Measurements from ENCODE around the gene SEM1.
"Not testable (repeated sequence)": the region's sequence is repeated elsewhere in the genome, so short reads cannot be mapped to it uniquely, and the experiment has no call there.

The SEM1 gene

DNA sequence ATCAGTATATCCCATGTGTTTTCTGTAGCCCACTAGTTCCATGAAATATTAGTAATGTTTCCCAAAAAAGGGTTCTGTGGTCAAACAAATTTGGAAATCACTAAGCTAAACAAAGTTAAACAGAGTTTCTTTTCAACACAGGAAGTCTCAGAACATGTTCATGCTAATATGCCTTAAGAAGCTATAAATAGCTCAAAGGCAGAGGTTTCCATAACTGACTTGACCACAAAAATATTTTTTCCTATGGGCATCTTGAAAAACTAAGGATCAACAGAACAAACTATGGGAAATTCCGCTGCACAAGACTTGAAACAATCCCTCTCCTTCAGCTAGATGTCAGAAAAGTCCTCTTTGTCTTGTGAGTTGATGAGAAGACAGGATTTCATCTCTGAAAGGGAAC, 59.7 kb downstream of the SEM1 start:
- Histone ChIP-seq H4K20me1 (ENCODE audit: insufficient read depth, low read length) (no peaks in the 10 kb centered on the region), H3K4me3 (ENCODE audit: low read length) (no peak overlapping the region), H2AFZ (ENCODE audit: low read depth, low read length) (no peak overlapping the region), H3K27ac (ENCODE audit: low read length) (no peak overlapping the region), H3K9me3 (ENCODE audit: insufficient read depth, low read length) (no peaks in the 10 kb centered on the region), H3K4me1 (ENCODE audit: low read length) (no peaks in the 10 kb centered on the region), H3K27me3 (ENCODE audit: low read depth, low read length) (no peaks in the 10 kb centered on the region), H3K4me2 (ENCODE audit: low read length) (no peak overlapping the region), H3K79me2 (ENCODE audit: low read length) (no peaks in the 10 kb centered on the region), H3K9ac (ENCODE audit: low read length) (no peak overlapping the region), H3K36me3 (replicated peaks; ENCODE audit: low read depth, low read length) (no peaks in the 10 kb centered on the region)
- no peak for TF ChIP-seq EZH2phosphoT487 (IDR thresholded peaks at IDR 0.05; ENCODE audit: low read depth)
- TF ChIP-seq, protein P1, sequence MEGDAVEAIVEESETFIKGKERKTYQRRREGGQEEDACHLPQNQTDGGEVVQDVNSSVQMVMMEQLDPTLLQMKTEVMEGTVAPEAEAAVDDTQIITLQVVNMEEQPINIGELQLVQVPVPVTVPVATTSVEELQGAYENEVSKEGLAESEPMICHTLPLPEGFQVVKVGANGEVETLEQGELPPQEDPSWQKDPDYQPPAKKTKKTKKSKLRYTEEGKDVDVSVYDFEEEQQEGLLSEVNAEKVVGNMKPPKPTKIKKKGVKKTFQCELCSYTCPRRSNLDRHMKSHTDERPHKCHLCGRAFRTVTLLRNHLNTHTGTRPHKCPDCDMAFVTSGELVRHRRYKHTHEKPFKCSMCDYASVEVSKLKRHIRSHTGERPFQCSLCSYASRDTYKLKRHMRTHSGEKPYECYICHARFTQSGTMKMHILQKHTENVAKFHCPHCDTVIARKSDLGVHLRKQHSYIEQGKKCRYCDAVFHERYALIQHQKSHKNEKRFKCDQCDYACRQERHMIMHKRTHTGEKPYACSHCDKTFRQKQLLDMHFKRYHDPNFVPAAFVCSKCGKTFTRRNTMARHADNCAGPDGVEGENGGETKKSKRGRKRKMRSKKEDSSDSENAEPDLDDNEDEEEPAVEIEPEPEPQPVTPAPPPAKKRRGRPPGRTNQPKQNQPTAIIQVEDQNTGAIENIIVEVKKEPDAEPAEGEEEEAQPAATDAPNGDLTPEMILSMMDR (IDR thresholded peaks at IDR 0.05; ENCODE audit: low read depth, low read length), result no peak

DNA sequence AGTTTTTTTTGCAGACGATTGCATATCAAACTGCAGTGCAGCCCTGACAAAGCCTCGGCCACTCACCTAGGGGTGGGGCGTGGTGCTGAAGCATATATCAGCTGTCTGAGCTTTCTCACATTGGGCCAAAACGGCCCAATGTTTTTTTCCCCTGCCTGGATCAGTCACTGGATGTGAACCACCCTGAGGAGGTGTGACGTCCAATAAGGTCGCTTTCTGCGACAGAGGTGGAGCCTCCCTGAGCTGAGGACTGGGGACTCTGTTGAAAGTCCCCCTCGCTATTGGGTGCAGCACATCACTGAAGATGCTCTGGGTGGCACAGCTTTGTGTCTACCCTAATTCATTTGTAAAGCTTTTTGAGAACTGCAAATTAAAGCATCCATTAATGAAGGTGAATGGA, 60.9 kb downstream of the SEM1 start:
- H3K36me3 ChIP-seq (replicated peaks; ENCODE audit: low read depth, low read length), result no peaks in the 10 kb centered on the region

GRCh38 chr7:96647733-96648132, 61.9 kb downstream of the SEM1 start:
- H3K27me3 ChIP-seq (ENCODE audit: low read depth, low read length), result no peaks in the 10 kb centered on the region
- H3K79me2 ChIP-seq (ENCODE audit: low read length), result no peaks in the 10 kb centered on the region
- H3K27ac ChIP-seq (ENCODE audit: low read length), result no peak overlapping the region
- no peaks in the 10 kb centered on the region for H3K9me3 ChIP-seq (ENCODE audit: insufficient read depth, low read length)
- no peak for TF ChIP-seq EZH2phosphoT487 (IDR thresholded peaks at IDR 0.05; ENCODE audit: low read depth)
- TF ChIP-seq, protein P1 (IDR thresholded peaks at IDR 0.05; ENCODE audit: low read depth, low read length), result no peak
- no peaks in the 10 kb centered on the region for H3K36me3 ChIP-seq (replicated peaks; ENCODE audit: low read depth, low read length)
- H3K9ac ChIP-seq (ENCODE audit: low read length), result no peak overlapping the region
- no peak overlapping the region for H3K4me2 ChIP-seq (ENCODE audit: low read length)
- no peaks in the 10 kb centered on the region for H3K4me1 ChIP-seq (ENCODE audit: low read length)
- H3K4me3 ChIP-seq (ENCODE audit: low read length), result no peak overlapping the region
- H2AFZ ChIP-seq (ENCODE audit: low read depth, low read length), result no peak overlapping the region
- H4K20me1 ChIP-seq (ENCODE audit: insufficient read depth, low read length), result no peaks in the 10 kb centered on the region

More for the DNA sequence above, 60.9 kb downstream of the SEM1 start:
- Histone ChIP-seq H3K9ac (ENCODE audit: low read length) (no peak overlapping the region), H2AFZ (ENCODE audit: low read depth, low read length) (no peak overlapping the region), H3K27ac (ENCODE audit: low read length) (no peak overlapping the region), H3K4me1 (ENCODE audit: low read length) (no peaks in the 10 kb centered on the region), H4K20me1 (ENCODE audit: insufficient read depth, low read length) (no peaks in the 10 kb centered on the region), H3K4me2 (ENCODE audit: low read length) (no peak overlapping the region), H3K4me3 (ENCODE audit: low read length) (no peak overlapping the region), H3K27me3 (ENCODE audit: low read depth, low read length) (no peaks in the 10 kb centered on the region), H3K79me2 (ENCODE audit: low read length) (no peaks in the 10 kb centered on the region), H3K9me3 (ENCODE audit: insufficient read depth, low read length) (no peaks in the 10 kb centered on the region)
- TF ChIP-seq, protein P1 (IDR thresholded peaks at IDR 0.05; ENCODE audit: low read depth, low read length), result no peak
- TF ChIP-seq EZH2phosphoT487 (IDR thresholded peaks at IDR 0.05; ENCODE audit: low read depth), result no peak

DNA sequence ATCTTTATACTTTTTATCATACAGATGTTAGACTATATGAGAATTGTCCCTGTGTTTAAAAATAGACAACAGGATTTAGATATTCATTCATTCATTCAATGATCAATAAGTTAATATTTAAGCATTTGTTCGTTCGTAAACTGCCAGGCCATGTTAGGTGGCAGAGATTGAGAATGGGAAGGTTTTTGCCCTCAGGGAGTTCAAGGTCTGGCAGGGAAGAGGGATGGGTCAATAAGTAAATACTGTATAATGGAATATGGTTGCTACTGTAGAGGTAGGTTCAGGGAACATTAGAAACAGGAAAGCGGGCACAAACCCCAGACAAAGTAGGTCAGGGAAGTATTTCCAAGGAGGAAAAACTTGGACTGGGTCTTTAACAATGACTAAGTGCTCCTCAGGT, 64.6 kb downstream of the SEM1 start:
- Histone ChIP-seq H2AFZ (ENCODE audit: low read depth, low read length) (no peak overlapping the region), H3K27ac (ENCODE audit: low read length) (no peak overlapping the region), H3K4me3 (ENCODE audit: low read length) (no peak overlapping the region), H4K20me1 (ENCODE audit: insufficient read depth, low read length) (no peaks in the 10 kb centered on the region), H3K4me2 (ENCODE audit: low read length) (no peak overlapping the region), H3K9ac (ENCODE audit: low read length) (no peak overlapping the region), H3K27me3 (ENCODE audit: low read depth, low read length) (no peaks in the 10 kb centered on the region), H3K4me1 (ENCODE audit: low read length) (no peaks in the 10 kb centered on the region), H3K9me3 (ENCODE audit: insufficient read depth, low read length) (no peaks in the 10 kb centered on the region), H3K79me2 (ENCODE audit: low read length) (no peaks in the 10 kb centered on the region), H3K36me3 (replicated peaks; ENCODE audit: low read depth, low read length) (no peaks in the 10 kb centered on the region)
- TF ChIP-seq EZH2phosphoT487 (IDR thresholded peaks at IDR 0.05; ENCODE audit: low read depth), result no peak
- TF ChIP-seq, protein P1 (IDR thresholded peaks at IDR 0.05; ENCODE audit: low read depth, low read length), result no peak

DNA sequence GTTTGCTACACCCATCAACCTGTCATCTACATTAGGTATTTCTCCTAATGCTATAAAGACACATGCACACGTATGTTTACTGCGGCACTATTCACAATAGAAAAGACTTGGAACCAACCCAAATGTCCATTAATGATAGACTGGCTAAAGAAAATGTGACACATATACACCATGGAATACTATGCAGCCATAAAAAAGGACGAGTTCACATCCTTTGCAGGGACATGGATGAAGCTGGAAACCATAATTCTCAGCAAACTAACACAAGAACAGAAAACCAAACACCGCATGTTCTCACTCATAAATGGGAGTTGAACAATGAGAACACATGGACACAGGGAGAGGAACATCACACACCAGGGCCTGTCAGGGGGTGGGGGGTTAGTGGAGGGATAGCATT, 66.2 kb downstream of the SEM1 start:
- H4K20me1 ChIP-seq (ENCODE audit: insufficient read depth, low read length); H3K4me3 ChIP-seq (ENCODE audit: low read length); H3K27ac ChIP-seq (ENCODE audit: low read length); H3K9ac ChIP-seq (ENCODE audit: low read length); H3K27me3 ChIP-seq (ENCODE audit: low read depth, low read length); H3K4me1 ChIP-seq (ENCODE audit: low read length); H3K4me2 ChIP-seq (ENCODE audit: low read length); H3K9me3 ChIP-seq (ENCODE audit: insufficient read depth, low read length); H3K79me2 ChIP-seq (ENCODE audit: low read length); H3K36me3 ChIP-seq (replicated peaks; ENCODE audit: low read depth, low read length); H2AFZ ChIP-seq (ENCODE audit: low read depth, low read length): not testable (repeated sequence)
